ENCODE results near the gene EFCAB6.

DNA sequence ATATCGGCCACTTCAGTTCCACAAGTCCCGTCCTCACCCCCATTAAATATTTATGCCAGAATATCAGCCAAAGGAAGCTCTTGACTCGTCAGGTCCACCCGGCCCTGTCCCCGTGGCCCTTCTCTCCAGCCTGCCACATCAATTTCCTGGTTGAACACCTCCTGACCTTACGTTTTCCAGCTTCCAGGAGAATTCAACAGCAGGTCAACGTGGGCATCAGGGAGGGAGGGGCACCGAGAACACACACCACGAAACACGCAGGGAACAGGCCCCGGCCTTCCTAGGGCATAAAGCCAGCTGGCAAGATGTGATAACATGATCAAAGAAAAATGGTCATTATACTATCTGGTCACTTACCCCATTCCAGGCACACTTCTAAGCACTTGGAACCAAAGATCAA is 34.9 kb upstream of the EFCAB6 start:
- no peak for TF ChIP-seq POLR2A (IDR thresholded peaks at IDR 0.05)
- no peak for TF ChIP-seq EP300 (IDR thresholded peaks at IDR 0.05)
